Thymus (tissue), 11 donors: ENCODE data around the gene FBXW11. TPM values are rescaled to one million over a fixed set of nuclear protein-coding genes. Genes with fewer than 3 reads are reported as not detected.
"Not testable (repeated sequence)": the region's sequence is repeated elsewhere in the genome, so short reads cannot be mapped to it uniquely, and the experiment has no call there.

Experiments used
- DNase-seq, 9 donors: peaks; one replicate each; pipeline ENCODE4 v3.0.0-alpha.2; 2013; ENCODE audit warnings: low spot score in 9 of 9, low read depth in 6 of 9, missing footprints in 1 of 9
- H3K27ac ChIP-seq, 2 donors: one replicate each; pipeline ENCODE4 v1.5.1; 2013; ENCODE audit warnings: control low read depth in 1 of 2, low read depth in 1 of 2, low read length in 1 of 2, mild to moderate bottlenecking in 1 of 2, moderate library complexity in 1 of 2
- H3K27me3 ChIP-seq, 2 donors: one replicate each; pipeline ENCODE4 v1.5.1; 2013; ENCODE audit warnings: low read length in 1 of 2; ENCODE audit not compliant: control insufficient read depth in 2 of 2, insufficient read depth in 1 of 2
- H3K36me3 ChIP-seq, 2 donors: one replicate each; pipeline ENCODE4 v1.5.1; 2013; ENCODE audit warnings: low read length in 1 of 2, mild to moderate bottlenecking in 1 of 2, moderate library complexity in 1 of 2; ENCODE audit not compliant: control insufficient read depth in 2 of 2, insufficient read depth in 2 of 2
- H3K4me1 ChIP-seq, 2 donors: one replicate each; pipeline ENCODE4 v1.5.1; 2013; ENCODE audit warnings: low read length in 2 of 2; ENCODE audit not compliant: control insufficient read depth in 2 of 2, insufficient read depth in 2 of 2
- H3K4me3 ChIP-seq, 2 donors: one replicate each; pipeline ENCODE4 v1.5.1; 2013; ENCODE audit warnings: low read length in 2 of 2, control low read depth in 1 of 2, mild to moderate bottlenecking in 1 of 2
- H3K9me3 ChIP-seq, 2 donors: one replicate each; pipeline ENCODE4 v1.5.1; 2013; ENCODE audit warnings: low read length in 1 of 2, mild to moderate bottlenecking in 1 of 2; ENCODE audit not compliant: control insufficient read depth in 2 of 2, insufficient read depth in 1 of 2
- WGBS: extraction: QIAGEN DNeasy Blood & Tissue Kit; methylation state at CpG from one replicate; pipeline ENCODE4 v1.1.7; 2013; 5-methylcytosine and 5-hydroxymethylcytosine counted together
- polyA plus RNA-seq: library from polyadenylated mRNA; stranded (reverse); fragments of 200-250 nt; gene quantifications from one replicate; pipeline ENCODE4 v1.2.3, GENCODE V29; 2013
- total RNA-seq: library from RNA; stranded (reverse); fragments of 120-200 nt; gene quantifications from one replicate; pipeline ENCODE4 v1.2.4, GENCODE V29; 2013
- donor health status: healthy.

The FBXW11 gene
- total and polyA plus RNA-seq, 2 donors, result 12.5 to 27.5 TPM

DNA sequence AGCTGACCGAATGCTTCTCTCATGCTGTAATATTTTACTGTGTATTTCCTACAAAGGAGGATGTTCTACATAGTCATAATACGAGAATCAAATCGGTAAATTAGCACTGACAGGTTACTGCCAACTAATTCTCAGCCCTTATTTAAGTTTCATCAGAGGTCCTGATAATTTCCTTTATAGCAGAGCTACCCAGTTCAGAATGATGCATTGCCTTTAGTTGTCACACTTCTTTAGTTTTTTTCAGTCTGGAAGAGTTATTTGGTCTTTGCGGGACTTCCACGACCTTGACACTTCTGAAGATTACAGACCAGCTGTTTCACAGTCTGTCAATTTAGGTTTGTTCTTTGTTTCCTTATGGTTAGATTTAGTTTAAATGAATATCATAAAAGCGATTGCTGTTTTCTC is 64.3 kb downstream of the FBXW11 start:
- 96% methylated on average over 4 of the region's 6 CpGs for WGBS

GRCh38 chr5:171941675-171942074 is 64.8 kb downstream of the FBXW11 start:
- H3K36me3 ChIP-seq, H3K4me1 ChIP-seq, H3K4me3 ChIP-seq, H3K27me3 ChIP-seq, H3K9me3 ChIP-seq, DNase-seq, H3K27ac ChIP-seq: not testable (repeated sequence)
- WGBS, result 98% methylated on average over 1 of the region's 1 CpG

More for the DNA sequence above, 64.3 kb downstream of the FBXW11 start:
- H3K27ac ChIP-seq, DNase-seq, H3K4me1 ChIP-seq, H3K4me3 ChIP-seq, H3K27me3 ChIP-seq, H3K9me3 ChIP-seq, H3K36me3 ChIP-seq: not testable (repeated sequence)

DNA sequence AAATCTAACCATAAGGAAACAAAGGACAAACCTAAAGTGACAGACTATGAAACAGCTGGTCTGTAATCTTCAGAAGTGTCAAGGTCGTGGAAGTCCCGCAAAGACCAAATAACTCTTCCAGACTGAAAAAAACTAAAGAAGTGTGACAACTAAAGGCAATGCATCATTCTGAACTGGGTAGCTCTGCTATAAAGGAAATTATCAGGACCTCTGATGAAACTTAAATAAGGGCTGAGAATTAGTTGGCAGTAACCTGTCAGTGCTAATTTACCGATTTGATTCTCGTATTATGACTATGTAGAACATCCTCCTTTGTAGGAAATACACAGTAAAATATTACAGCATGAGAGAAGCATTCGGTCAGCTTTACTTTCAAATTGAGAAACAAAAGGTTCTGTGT is 65.2 kb downstream of the FBXW11 start:
- H3K4me3 ChIP-seq, H3K27ac ChIP-seq, H3K36me3 ChIP-seq, H3K27me3 ChIP-seq, H3K9me3 ChIP-seq, H3K4me1 ChIP-seq, DNase-seq: not testable (repeated sequence)
- 95% methylated on average over 3 of the region's 5 CpGs for WGBS

- 95% methylated on average over 3 of the region's 3 CpGs for WGBS
- Histone ChIP-seq H3K4me3 (no peak overlapping the region), H3K36me3 (no peaks in the 10 kb centered on the region), H3K27ac (no peak overlapping the region), H3K9me3 (peaks cover 0 to 2% of the 10 kb centered on the region in 2 donors), H3K27me3 (no peaks in the 10 kb centered on the region), H3K4me1 (no peaks in the 10 kb centered on the region)
- DNase-seq, result no peak
Measured at GRCh38 chr5:171939951-171940350, 66.5 kb downstream of the FBXW11 start.

DNA sequence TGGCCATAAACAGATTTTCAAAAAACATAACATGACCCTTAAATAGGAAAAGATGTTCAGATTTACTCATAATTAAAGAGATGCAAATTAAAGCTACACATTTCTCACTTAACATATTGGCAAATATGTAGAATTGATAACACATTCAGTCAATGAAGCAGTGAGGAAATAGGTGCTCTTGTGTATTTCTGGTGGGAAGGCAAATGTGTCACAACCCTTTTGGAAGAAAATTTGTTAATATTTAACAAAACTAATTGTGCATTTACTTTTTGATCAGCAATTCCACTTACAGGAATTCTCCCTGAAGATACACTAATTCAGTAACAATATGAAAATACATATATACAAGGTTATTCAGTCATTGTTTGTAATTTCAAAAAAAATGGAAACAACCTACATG is 68.1 kb downstream of the FBXW11 start:
- Histone ChIP-seq H3K36me3 (no peaks in the 10 kb centered on the region), H3K9me3 (peaks cover 0 to 5% of the 10 kb centered on the region in 2 donors), H3K4me1 (no peaks in the 10 kb centered on the region), H3K27ac (no peak overlapping the region), H3K27me3 (no peaks in the 10 kb centered on the region), H3K4me3 (no peak overlapping the region)
- DNase-seq, result no peak

GRCh38 chr5:171937351-171937750 is 69.1 kb downstream of the FBXW11 start:
- H3K36me3 ChIP-seq, result no peaks in the 10 kb centered on the region
- no peaks in the 10 kb centered on the region for H3K27me3 ChIP-seq
- DNase-seq, result no peak
- peaks cover 0 to 5% of the 10 kb centered on the region in 2 donors for H3K9me3 ChIP-seq
- no peak overlapping the region for H3K4me3 ChIP-seq
- no peak overlapping the region for H3K27ac ChIP-seq
- WGBS, result 99% methylated on average over 4 of the region's 4 CpGs
- no peaks in the 10 kb centered on the region for H3K4me1 ChIP-seq

DNA sequence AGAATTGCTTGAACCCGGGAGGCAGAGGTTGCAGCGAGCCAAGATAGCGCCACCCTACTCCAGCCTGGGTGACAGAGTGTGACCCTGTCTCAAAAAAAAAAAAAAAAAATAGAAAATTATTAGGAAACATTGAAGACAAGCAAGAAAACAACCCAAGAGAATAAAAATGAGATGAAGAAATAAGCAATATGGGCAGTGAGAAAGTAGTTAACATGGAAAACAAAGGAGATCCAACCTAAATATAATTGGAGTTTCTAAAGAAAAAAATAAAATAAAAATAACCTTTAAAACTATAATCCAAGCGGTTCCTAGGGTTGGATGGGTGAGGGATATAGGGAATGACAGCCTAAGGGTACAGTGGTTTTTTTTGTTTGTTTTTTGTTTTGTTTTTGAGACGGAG is 71.9 kb downstream of the FBXW11 start:
- DNase-seq, result no peak
- Histone ChIP-seq H3K27ac (no peak overlapping the region), H3K36me3 (no peaks in the 10 kb centered on the region), H3K4me1 (no peaks in the 10 kb centered on the region), H3K27me3 (no peaks in the 10 kb centered on the region), H3K4me3 (no peak overlapping the region), H3K9me3 (peaks cover 0 to 5% of the 10 kb centered on the region in 2 donors)
- WGBS, result 99% methylated on average over 5 of the region's 5 CpGs

- H3K4me3 ChIP-seq, result no peak overlapping the region
- H3K27ac ChIP-seq, result no peak overlapping the region
- peaks cover 0 to 5% of the 10 kb centered on the region in 2 donors for H3K9me3 ChIP-seq
- H3K27me3 ChIP-seq, result no peaks in the 10 kb centered on the region
- DNase-seq, result no peak
- H3K36me3 ChIP-seq, result no peaks in the 10 kb centered on the region
- H3K4me1 ChIP-seq, result no peaks in the 10 kb centered on the region
- WGBS, result 93% methylated on average over 2 of the region's 2 CpGs
Measured at GRCh38 chr5:171931163-171931562, 75.3 kb downstream of the FBXW11 start.

GRCh38 chr5:171927345-171927941 is 79.0 kb downstream of the FBXW11 start:
- H3K27me3 ChIP-seq, result no peaks in the 10 kb centered on the region
- no peaks in the 10 kb centered on the region for H3K4me1 ChIP-seq
- 97% methylated on average over 3 of the region's 3 CpGs for WGBS
- H3K9me3 ChIP-seq, result peaks cover 4 to 10% of the 10 kb centered on the region in 2 donors
- DNase-seq, result no peak
- H3K4me3 ChIP-seq, result no peak overlapping the region
- no peaks in the 10 kb centered on the region for H3K36me3 ChIP-seq
- H3K27ac ChIP-seq, result no peak overlapping the region

GRCh38 chr5:171926311-171926710 is 80.1 kb downstream of the FBXW11 start:
- H3K36me3 ChIP-seq, result no peaks in the 10 kb centered on the region
- DNase-seq, result no peak
- no peaks in the 10 kb centered on the region for H3K27me3 ChIP-seq
- no peak overlapping the region for H3K4me3 ChIP-seq
- peaks cover 4 to 10% of the 10 kb centered on the region in 2 donors for H3K9me3 ChIP-seq
- no peaks in the 10 kb centered on the region for H3K4me1 ChIP-seq
- H3K27ac ChIP-seq, result no peak overlapping the region
- WGBS, result 94% methylated on average over 8 of the region's 8 CpGs
